HepG2 (cell line): ENCODE data around the gene NAT10. TPM values are rescaled to one million over a fixed set of nuclear protein-coding genes. Genes with fewer than 3 reads are reported as not detected.

ENCODE experiments used
- ATAC-seq: fragments of 200-7000 bp; cut with Tn5 transposase; 3 replicates; pipeline ENCODE4 v1.9.1; 2020; ENCODE audit warnings: mild to moderate bottlenecking, moderate library complexity
- BruUV-seq: library from RNA; stranded (reverse); fragments of 400-500 nt; replicated peaks from 2 replicates; lab custom pipeline; 2021; lab: Mats Ljungman, UMichigan
- CTCF ChIA-PET: fragments of 300-600 bp; formaldehyde crosslinking; extraction: SDS; loops from one replicate; lab custom pipeline; 2021; ENCODE audit warnings: low total read pairs, inconsistent platforms, low intra/inter-chr PET ratio; lab: Yijun Ruan, JAX
- POLR2A ChIA-PET: fragments of 350-600 bp; sonication (Branson Sonifier 250); formaldehyde crosslinking; loops from one replicate; lab custom pipeline; 2020; ENCODE audit warnings: antibody characterized with exemption, inconsistent platforms; lab: Yijun Ruan, JAX
- DNase-seq: peaks from one replicate; pipeline ENCODE4 v3.0.0-alpha.2; 2015; ENCODE audit warnings: low spot score
- FAIRE-seq: peaks from 3 replicates; lab custom pipeline; 2011; peaks lifted over from hg19 to GRCh38; lab: Jason Lieb, UNC
- H2AFZ ChIP-seq: one replicate; pipeline ENCODE4 v1.6.1; 2011; ENCODE audit warnings: low read length, inconsistent platforms
- H3K27ac ChIP-seq: fragments of 300-600 bp; 3 replicates; pipeline ENCODE4 v1.8.0; 2011; ENCODE audit warnings: mixed run types, mild to moderate bottlenecking, mixed read lengths, low read length, inconsistent platforms; ENCODE audit not compliant: insufficient read depth; ENCODE audit errors: extremely low read length
- H3K27me3 ChIP-seq, 2 experiments: fragments of 200-600 bp in 1 of 2; 2 replicates in 1 of 2; 3 replicates in 1 of 2; pipeline versions ENCODE4 v1.6.0 to v1.8.0; 2011; ENCODE audit warnings: low read length in 2 of 2, mild to moderate bottlenecking in 2 of 2, moderate library complexity in 2 of 2, inconsistent platforms in 1 of 2; ENCODE audit not compliant: insufficient read depth in 2 of 2, control insufficient read depth in 1 of 2
- H3K36me3 ChIP-seq, 2 experiments: fragments of 200-600 bp in 1 of 2; replicated peaks in 1 of 2; 2 replicates in 1 of 2; 3 replicates in 1 of 2; pipeline versions ENCODE4 v1.5.1 to v1.8.0; 2011; ENCODE audit warnings: low read length in 2 of 2, inconsistent platforms in 1 of 2; ENCODE audit not compliant: insufficient read depth in 2 of 2, control insufficient read depth in 1 of 2
- H3K4me1 ChIP-seq: 2 replicates; pipeline ENCODE4 v1.5.1; 2012; ENCODE audit warnings: low read length, inconsistent platforms; ENCODE audit not compliant: insufficient read depth
- H3K4me2 ChIP-seq: 2 replicates; pipeline ENCODE4 v1.6.0; 2011; ENCODE audit warnings: low read depth, low read length, inconsistent platforms
- H3K4me3 ChIP-seq, 3 experiments: fragments of 200-600 bp in 1 of 3; sonication (generic), shearing (Covaris generic) in 1 of 3; replicated peaks in 1 of 3; 2 replicates each; pipeline ENCODE4 v1.5.1; 2011 to 2016; ENCODE audit warnings: low read length in 3 of 3, inconsistent platforms in 2 of 3, low read depth in 2 of 3, mild to moderate bottlenecking in 2 of 3, control low read depth in 1 of 3, mixed read lengths in 1 of 3; ENCODE audit not compliant: insufficient read depth in 1 of 3
- H3K79me2 ChIP-seq: one replicate; pipeline ENCODE4 v1.6.1; 2011; ENCODE audit warnings: low read length, inconsistent platforms; ENCODE audit not compliant: insufficient read depth
- H3K9ac ChIP-seq: 2 replicates; pipeline ENCODE4 v1.6.0; 2011; ENCODE audit warnings: mild to moderate bottlenecking, low read depth, low read length, inconsistent platforms; ENCODE audit not compliant: insufficient read depth
- H3K9me3 ChIP-seq: 2 replicates; pipeline ENCODE4 v1.5.1; 2012; ENCODE audit warnings: mild to moderate bottlenecking, low read length
- H4K20me1 ChIP-seq: 2 replicates; pipeline ENCODE4 v1.6.0; 2011; ENCODE audit warnings: inconsistent platforms, mild to moderate bottlenecking, low read length, moderate library complexity; ENCODE audit not compliant: insufficient read depth
- CSRNP2 ChIP-seq: sonication (generic); formaldehyde crosslinking; conservative IDR thresholded peaks from 2 replicates; pipeline ENCODE4 v1.8.0; 2022; ENCODE audit warnings: low read depth, missing genetic modification reagents
- EEA1 ChIP-seq: sonication (generic); formaldehyde crosslinking; IDR thresholded peaks from 2 replicates; pipeline ENCODE4 v1.5.1; 2020; ENCODE audit warnings: mild to moderate bottlenecking, missing genetic modification reagents, borderline replicate concordance
- EED ChIP-seq: sonication (generic); formaldehyde crosslinking; IDR thresholded peaks from 2 replicates; pipeline ENCODE4 v1.5.0; 2020; ENCODE audit warnings: mild to moderate bottlenecking, missing genetic modification reagents
- HDAC1 ChIP-seq: sonication (generic); formaldehyde crosslinking; IDR thresholded peaks from 2 replicates; pipeline ENCODE4 v1.5.1; 2020; ENCODE audit warnings: mild to moderate bottlenecking, missing genetic modification reagents
- HHEX ChIP-seq: IDR thresholded peaks from 2 replicates; pipeline ENCODE4 v1.6.1; 2016; ENCODE audit warnings: control low read depth
- HOXD1 ChIP-seq: sonication (generic); formaldehyde crosslinking; IDR thresholded peaks from 2 replicates; pipeline ENCODE4 v1.5.0; 2020; ENCODE audit warnings: missing genetic modification reagents
- IRF1 ChIP-seq: sonication (generic); formaldehyde crosslinking; IDR thresholded peaks from 2 replicates; pipeline ENCODE4 v1.4.0; 2020; ENCODE audit warnings: low read depth, mild to moderate bottlenecking, missing genetic modification reagents
- MEF2D ChIP-seq: sonication (generic); formaldehyde crosslinking; IDR thresholded peaks from 2 replicates; pipeline ENCODE4 v1.5.1; 2020; ENCODE audit warnings: mild to moderate bottlenecking, missing genetic modification reagents
- SMAD3 ChIP-seq: sonication (generic); formaldehyde crosslinking; IDR thresholded peaks from 2 replicates; pipeline ENCODE4 v1.4.0; 2020; ENCODE audit warnings: missing genetic modification reagents
- U2AF2 ChIP-seq: fragments of 200-400 bp; formaldehyde crosslinking; IDR thresholded peaks from 2 replicates; pipeline ENCODE4 v1.6.1; 2017; ENCODE audit warnings: low read depth, mild to moderate bottlenecking, low read length
- ZC3H4 ChIP-seq: sonication (generic); formaldehyde crosslinking; IDR thresholded peaks from 2 replicates; pipeline ENCODE4 v1.4.0; 2020; ENCODE audit warnings: missing genetic modification reagents, borderline replicate concordance
- ZMYM3 ChIP-seq: sonication (generic); formaldehyde crosslinking; IDR thresholded peaks from 2 replicates; pipeline ENCODE4 v1.5.1; 2020; ENCODE audit warnings: mild to moderate bottlenecking, missing genetic modification reagents
- ZNF207 ChIP-seq: fragments of 450-650 bp; IDR thresholded peaks from 2 replicates; pipeline ENCODE4 v1.6.1; 2016; ENCODE audit warnings: antibody characterized with exemption, borderline replicate concordance
- ZNF644 ChIP-seq: IDR thresholded peaks from 2 replicates; pipeline ENCODE4 v1.6.1; 2016; ENCODE audit warnings: low read depth
- ZNF703 ChIP-seq: sonication (generic); formaldehyde crosslinking; IDR thresholded peaks from 2 replicates; pipeline ENCODE4 v1.5.1; 2020; ENCODE audit warnings: missing genetic modification reagents, mild to moderate bottlenecking, moderate library complexity, borderline replicate concordance
- ZNF792 ChIP-seq: IDR thresholded peaks from 2 replicates; pipeline ENCODE4 v1.6.1; 2016
- WGBS: methylation state at CpG from one replicate; pipeline ENCODE4 v1.1.6; 2017; ENCODE audit warnings: low lambda C conversion rate; 5-methylcytosine and 5-hydroxymethylcytosine counted together
- in situ Hi-C: cut with HindIII; loops from 2 replicates; pipeline ENCODE4 v1.10.0; 2017; ENCODE audit warnings: low pct_unique_long_range_greater_than_20kb; ENCODE audit not compliant: extremely low pct_ligation_motif_present
- intact Hi-C: fragments of 100-400 bp; cut with micrococcal nuclease; formaldehyde crosslinking; loops from one replicate; pipeline ENCODE4 v1.10.0; 2022; ENCODE audit not compliant: unreplicated experiment
- polyA plus RNA-seq, 8 experiments: library from polyadenylated mRNA; depleted of rRNA in 3 of 8; stranded (reverse) in 7 of 8; unstranded in 1 of 8; fragments of >200 nt; fragmentation: Illumina TruSeq in 4 of 8; extraction: Trizol in 4 of 8; gene quantifications; 2 replicates each; pipeline versions ENCODE4 v1.2.1 to v1.2.3, GENCODE V29; 2011 to 2016; ENCODE audit warnings: low read depth in 4 of 8, missing spikeins in 1 of 8, mixed read lengths in 1 of 8; ENCODE audit not compliant: insufficient read depth in 1 of 8
- total RNA-seq, 5 experiments: library from RNA; depleted of rRNA; stranded (reverse); fragments of >200 nt; fragmentation: Illumina TruSeq; extraction: Trizol; gene quantifications; 2 replicates each; pipeline ENCODE4 v1.2.3, GENCODE V29; 2016; ENCODE audit warnings: low read depth in 1 of 5

NAT10 gene
- total and polyA plus RNA-seq, 2 of the 13 experiments (the other 11 are each of a cell fraction or from before 2014, with no cell fraction given) = 33.9 to 51.9 TPM

- TF ChIP-seq MEF2D (CRISPR knock-in tag) (no peak), ZC3H4 (no peak), ZNF207 (no peak), U2AF2 (no peak), ZNF644 (no peak), SMAD3 (CRISPR knock-in tag) (no peak)
Measured at GRCh38 chr11:34181856-34182405, 76.5 kb downstream of the NAT10 start (continued).

- BruUV-seq = no TSS peak
- H3K9me3 ChIP-seq = no peaks in the 10 kb centered on the region
- no peak for ATAC-seq
- intact Hi-C loops (no loop called here), in situ Hi-C loops (no loop called here)
- H3K4me1 ChIP-seq = no peaks in the 10 kb centered on the region
- no peak for DNase-seq
- no peaks in the 10 kb centered on the region for H4K20me1 ChIP-seq
- H3K27ac ChIP-seq = no peak overlapping the region
- POLR2A ChIA-PET = interaction anchor here (1.1 to 2.4 kb wide), 2 partner anchors 21 to 175 kb away, joined by 5 to 6 read pairs; partner anchors contain the start of gene ABTB2
- 100% methylated on average over 2 of the region's 2 CpGs for WGBS
- H3K9ac ChIP-seq = no peak overlapping the region
- no peaks in the 10 kb centered on the region for H3K27me3 ChIP-seq
- no peaks in the 10 kb centered on the region for H3K79me2 ChIP-seq
- CTCF ChIA-PET = no interaction called here
- TF ChIP-seq HHEX = no peak
- no peak for TF ChIP-seq ZMYM3 (CRISPR knock-in tag)
- TF ChIP-seq EEA1 = no peak
- no peak for TF ChIP-seq EED (CRISPR knock-in tag)
- no peak for TF ChIP-seq ZNF703 (CRISPR knock-in tag)
- TF ChIP-seq ZNF792 (CRISPR knock-in tag) = no peak
- TF ChIP-seq HOXD1 = no peak
- no peak for TF ChIP-seq CSRNP2
- TF ChIP-seq IRF1 (CRISPR knock-in tag) = no peak
- TF ChIP-seq HDAC1 (CRISPR knock-in tag) = no peak
- H3K4me3 ChIP-seq = no peak overlapping the region
- peaks cover 6 to 13% of the 10 kb centered on the region in 2 experiments; a peak in 3 of 5 replicates for H3K36me3 ChIP-seq
- FAIRE-seq = no peak
- no peak overlapping the region for H2AFZ ChIP-seq
- no peak overlapping the region for H3K4me2 ChIP-seq
Measured at GRCh38 chr11:34182425-34182824, 77.0 kb downstream of the NAT10 start.
